ENCODE results near the gene MSI2. TPM values are rescaled to one million over a fixed set of nuclear protein-coding genes. Genes with fewer than 3 reads are reported as not detected.

The MSI2 gene
- total and polyA plus RNA-seq, 9 of the 15 experiments (the other 6 are each of a cell fraction or from before 2014, with no cell fraction given), result 4.6 to 61.8 (median 42.4) TPM

DNA sequence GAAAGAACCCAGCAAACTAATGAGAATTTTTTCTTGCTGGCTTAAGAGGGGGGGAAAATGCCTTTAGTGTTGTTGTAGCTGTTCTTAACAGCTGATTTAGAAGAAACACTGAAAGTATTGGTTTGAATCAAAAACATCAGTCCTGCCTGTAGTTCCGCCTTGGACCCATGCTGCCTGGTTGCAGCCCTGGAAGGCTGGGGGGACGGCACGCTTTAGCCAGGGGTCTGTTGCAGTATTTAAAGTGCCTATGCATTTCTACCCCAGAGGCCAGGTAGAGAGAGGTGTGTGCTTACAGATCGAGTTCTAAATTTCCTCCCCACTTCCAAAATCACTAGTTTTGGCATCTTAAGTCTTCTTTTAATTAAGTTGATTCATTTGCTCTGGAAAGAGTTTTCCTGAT, 286.9 kb downstream of the MSI2 start:
- no TSS peak for BruUV-seq (replicated peaks)
- DNase-seq (ENCODE audit: extremely low read depth in 1 of 4, low spot score in 3 of 4), result no peak
- 0 out of 2 replicates have a peak, but pooled peaks cover 4% of the 10 kb centered on the region for H4K20me1 ChIP-seq (replicated peaks; ENCODE audit: control insufficient read depth, insufficient read depth, low read length)
- FAIRE-seq, result no peak
- no peaks in the 10 kb centered on the region for H3K9me1 ChIP-seq (ENCODE audit: control insufficient read depth, insufficient read depth, low read length)
- ChIA-PET POLR2A (interaction anchor here (0.8 to 1.5 kb wide), 2 partner anchors 11 to 281 kb away, joined by 3 read pairs; no protein-coding TSS in a partner anchor), CTCF (ENCODE audit: low intra/inter-chr PET ratio) (no interaction called here)
- ATAC-seq, result no peak
- H3K27me3 ChIP-seq (ENCODE audit: control insufficient read depth in 2 of 2, insufficient read depth in 2 of 2, low read length in 2 of 2), result no peaks in the 10 kb centered on the region
- H3K4me3 ChIP-seq, result no peak overlapping the region
- no peak overlapping the region for H2AFZ ChIP-seq (ENCODE audit: low read depth, low read length)
- H3K27ac ChIP-seq (ENCODE audit: extremely low read depth, low read depth, low read length), result no peak overlapping the region
- in situ Hi-C loops (cut with MboI), result no loop called here
- H3K4me2 ChIP-seq (ENCODE audit: insufficient read depth, low read length), result no peak overlapping the region
- WGBS (ENCODE audit: insufficient coverage, low coverage, missing lambda C conversion rate), result 90% methylated on average over 4 of the region's 4 CpGs
- intact Hi-C loops (cut with micrococcal nuclease), result no loop called here
- no peaks in the 10 kb centered on the region; the same call in 2 of the 3 replicates for H3K36me3 ChIP-seq (ENCODE audit: control insufficient read depth, insufficient read depth, low read length)
- no peaks in the 10 kb centered on the region for H3K79me2 ChIP-seq (ENCODE audit: control insufficient read depth, insufficient read depth, low read length)
- H3K9ac ChIP-seq (ENCODE audit: insufficient read depth in 1 of 2, low read depth in 2 of 2, low read length in 2 of 2), result no peak overlapping the region
- H3K4me1 ChIP-seq (replicated peaks in 1 of 2; ENCODE audit: control insufficient read depth in 2 of 2, insufficient read depth in 2 of 2, low read length in 2 of 2), result peaks cover 4 to 14% of the 10 kb centered on the region in 2 experiments; a peak in 4 of 5 replicates
- no peaks in the 10 kb centered on the region for H3K9me3 ChIP-seq (replicated peaks; ENCODE audit: control insufficient read depth, insufficient read depth, low read depth, low read length)
- no peak for TF ChIP-seq ZEB2 (IDR thresholded peaks at IDR 0.05)
- TF ChIP-seq TEAD1 (CRISPR knock-in tag; IDR thresholded peaks at IDR 0.05), result no peak
- TF ChIP-seq, protein P1, sequence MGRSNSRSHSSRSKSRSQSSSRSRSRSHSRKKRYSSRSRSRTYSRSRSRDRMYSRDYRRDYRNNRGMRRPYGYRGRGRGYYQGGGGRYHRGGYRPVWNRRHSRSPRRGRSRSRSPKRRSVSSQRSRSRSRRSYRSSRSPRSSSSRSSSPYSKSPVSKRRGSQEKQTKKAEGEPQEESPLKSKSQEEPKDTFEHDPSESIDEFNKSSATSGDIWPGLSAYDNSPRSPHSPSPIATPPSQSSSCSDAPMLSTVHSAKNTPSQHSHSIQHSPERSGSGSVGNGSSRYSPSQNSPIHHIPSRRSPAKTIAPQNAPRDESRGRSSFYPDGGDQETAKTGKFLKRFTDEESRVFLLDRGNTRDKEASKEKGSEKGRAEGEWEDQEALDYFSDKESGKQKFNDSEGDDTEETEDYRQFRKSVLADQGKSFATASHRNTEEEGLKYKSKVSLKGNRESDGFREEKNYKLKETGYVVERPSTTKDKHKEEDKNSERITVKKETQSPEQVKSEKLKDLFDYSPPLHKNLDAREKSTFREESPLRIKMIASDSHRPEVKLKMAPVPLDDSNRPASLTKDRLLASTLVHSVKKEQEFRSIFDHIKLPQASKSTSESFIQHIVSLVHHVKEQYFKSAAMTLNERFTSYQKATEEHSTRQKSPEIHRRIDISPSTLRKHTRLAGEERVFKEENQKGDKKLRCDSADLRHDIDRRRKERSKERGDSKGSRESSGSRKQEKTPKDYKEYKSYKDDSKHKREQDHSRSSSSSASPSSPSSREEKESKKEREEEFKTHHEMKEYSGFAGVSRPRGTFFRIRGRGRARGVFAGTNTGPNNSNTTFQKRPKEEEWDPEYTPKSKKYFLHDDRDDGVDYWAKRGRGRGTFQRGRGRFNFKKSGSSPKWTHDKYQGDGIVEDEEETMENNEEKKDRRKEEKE (IDR thresholded peaks at IDR 0.05; ENCODE audit: borderline replicate concordance in 1 of 2, control insufficient read depth in 1 of 2, low read depth in 2 of 2, low read length in 1 of 2), result no peak
- TF ChIP-seq HNRNPL (IDR thresholded peaks at IDR 0.05; ENCODE audit: low read depth, low read length), result no peak
- TF ChIP-seq ELF1 (tag; IDR thresholded peaks at IDR 0.05), result no peak
- TF ChIP-seq ZBTB26 (CRISPR knock-in tag; IDR thresholded peaks at IDR 0.05), result no peak
- TF ChIP-seq POLR2AphosphoS2 (IDR thresholded peaks at IDR 0.05; ENCODE audit: low read length), result no peak
- no peak for TF ChIP-seq ZNF395 (CRISPR knock-in tag; IDR thresholded peaks at IDR 0.05)
- TF ChIP-seq DMBX1 (CRISPR knock-in tag; IDR thresholded peaks at IDR 0.05; ENCODE audit: borderline replicate concordance), result no peak
- TF ChIP-seq, protein P2, sequence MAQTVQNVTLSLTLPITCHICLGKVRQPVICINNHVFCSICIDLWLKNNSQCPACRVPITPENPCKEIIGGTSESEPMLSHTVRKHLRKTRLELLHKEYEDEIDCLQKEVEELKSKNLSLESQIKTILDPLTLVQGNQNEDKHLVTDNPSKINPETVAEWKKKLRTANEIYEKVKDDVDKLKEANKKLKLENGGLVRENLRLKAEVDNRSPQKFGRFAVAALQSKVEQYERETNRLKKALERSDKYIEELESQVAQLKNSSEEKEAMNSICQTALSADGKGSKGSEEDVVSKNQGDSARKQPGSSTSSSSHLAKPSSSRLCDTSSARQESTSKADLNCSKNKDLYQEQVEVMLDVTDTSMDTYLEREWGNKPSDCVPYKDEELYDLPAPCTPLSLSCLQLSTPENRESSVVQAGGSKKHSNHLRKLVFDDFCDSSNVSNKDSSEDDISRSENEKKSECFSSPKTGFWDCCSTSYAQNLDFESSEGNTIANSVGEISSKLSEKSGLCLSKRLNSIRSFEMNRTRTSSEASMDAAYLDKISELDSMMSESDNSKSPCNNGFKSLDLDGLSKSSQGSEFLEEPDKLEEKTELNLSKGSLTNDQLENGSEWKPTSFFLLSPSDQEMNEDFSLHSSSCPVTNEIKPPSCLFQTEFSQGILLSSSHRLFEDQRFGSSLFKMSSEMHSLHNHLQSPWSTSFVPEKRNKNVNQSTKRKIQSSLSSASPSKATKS (CRISPR knock-in tag; IDR thresholded peaks at IDR 0.05), result no peak
- no peak for TF ChIP-seq HMG20B (CRISPR knock-in tag; IDR thresholded peaks at IDR 0.05)
- no peak for TF ChIP-seq CREB3 (tag; conservative IDR thresholded peaks at IDR 0.05; ENCODE audit: low read depth)
- TF ChIP-seq TCF3 (CRISPR knock-in tag; IDR thresholded peaks at IDR 0.05), result no peak
- TF ChIP-seq ZNF354B (CRISPR knock-in tag; IDR thresholded peaks at IDR 0.05), result no peak

All from K562 (cell line).